ENCODE data around the gene TMF1.
A peak's percentile ranks its signal among the peaks of the same experiment; 100 is the strongest.

TMF1 gene

DNA sequence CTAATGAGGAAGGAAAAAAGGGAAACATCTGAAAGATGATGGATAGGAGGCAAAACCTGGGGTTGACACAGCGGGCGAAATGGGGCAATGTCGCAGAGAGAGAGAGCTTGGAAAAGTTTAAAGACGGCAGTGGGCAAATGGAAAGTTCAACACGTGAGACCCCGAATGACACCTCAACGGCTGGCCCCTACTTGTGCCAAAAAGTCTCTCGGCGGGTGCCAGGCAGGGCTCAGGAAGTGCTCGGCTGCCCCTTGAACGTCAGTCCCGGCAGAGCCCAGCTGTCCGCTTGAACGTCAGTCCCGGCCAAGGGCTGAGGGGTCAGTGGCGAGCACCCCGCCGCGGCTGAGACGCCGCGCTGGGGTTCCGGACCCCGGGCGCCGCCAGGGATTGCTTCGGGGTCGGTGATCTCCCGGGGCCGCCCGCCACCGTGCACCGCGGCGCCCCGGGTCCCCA lies 39.3 kb downstream of the TMF1 start:
- DNase-seq (ENCODE audit: low spot score) = peak; percentile 83
- no peak for TF ChIP-seq CTCF (IDR thresholded peaks at IDR 0.05; ENCODE audit: extremely low read depth, missing control alignments)

DNA sequence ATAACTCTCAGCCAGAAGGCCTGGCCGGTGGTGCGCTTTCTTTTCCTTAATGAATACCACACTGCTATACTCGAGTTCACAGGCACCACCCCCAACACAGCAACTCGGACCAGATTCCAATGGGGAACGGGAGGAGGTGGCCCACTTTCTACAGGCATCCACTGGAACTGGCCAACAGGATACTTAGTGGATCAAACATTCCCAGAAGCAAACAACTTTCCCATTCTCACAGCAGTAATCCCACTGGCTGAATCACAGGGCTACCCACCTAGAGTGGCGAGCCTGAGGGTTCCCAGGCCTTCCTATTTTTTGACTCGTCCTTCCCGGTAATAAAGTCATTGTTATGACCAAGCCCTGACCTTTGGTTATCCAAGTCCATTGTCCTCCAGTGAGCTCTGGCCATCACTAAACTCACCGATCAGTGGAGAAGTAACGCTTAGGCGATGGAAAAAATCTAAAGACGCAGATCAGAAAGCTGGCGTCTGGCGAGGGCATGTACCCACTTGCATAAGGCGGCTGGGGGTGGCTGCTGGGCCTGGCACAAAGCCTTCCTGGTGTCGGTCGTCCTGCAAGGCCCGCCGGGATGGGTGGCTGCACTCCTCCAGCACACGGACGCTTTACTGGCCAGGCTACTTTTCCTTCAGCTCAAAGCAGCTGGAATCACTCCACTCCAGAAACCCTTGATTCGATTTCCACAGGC lies 39.9 kb downstream of the TMF1 start:
- DNase-seq (ENCODE audit: low spot score) = no peak
- no peak for TF ChIP-seq CTCF (IDR thresholded peaks at IDR 0.05; ENCODE audit: extremely low read depth, missing control alignments)

- no peak for TF ChIP-seq CTCF (IDR thresholded peaks at IDR 0.05; ENCODE audit: extremely low read depth, missing control alignments)
- DNase-seq (ENCODE audit: low spot score) = no peak
These were observed 40.9 kb downstream of the TMF1 start for GRCh38 chr3:69011096-69011730.

GRCh38 chr3:69009559-69010410 lies 42.3 kb downstream of the TMF1 start:
- TF ChIP-seq CTCF (IDR thresholded peaks at IDR 0.05; ENCODE audit: extremely low read depth, missing control alignments) = no peak
- DNase-seq (ENCODE audit: low spot score) = no peak

- TF ChIP-seq CTCF (IDR thresholded peaks at IDR 0.05; ENCODE audit: extremely low read depth, missing control alignments) = no peak
- no peak for DNase-seq (ENCODE audit: low spot score)
These were observed 43.2 kb downstream of the TMF1 start for GRCh38 chr3:69008980-69009379.

DNA sequence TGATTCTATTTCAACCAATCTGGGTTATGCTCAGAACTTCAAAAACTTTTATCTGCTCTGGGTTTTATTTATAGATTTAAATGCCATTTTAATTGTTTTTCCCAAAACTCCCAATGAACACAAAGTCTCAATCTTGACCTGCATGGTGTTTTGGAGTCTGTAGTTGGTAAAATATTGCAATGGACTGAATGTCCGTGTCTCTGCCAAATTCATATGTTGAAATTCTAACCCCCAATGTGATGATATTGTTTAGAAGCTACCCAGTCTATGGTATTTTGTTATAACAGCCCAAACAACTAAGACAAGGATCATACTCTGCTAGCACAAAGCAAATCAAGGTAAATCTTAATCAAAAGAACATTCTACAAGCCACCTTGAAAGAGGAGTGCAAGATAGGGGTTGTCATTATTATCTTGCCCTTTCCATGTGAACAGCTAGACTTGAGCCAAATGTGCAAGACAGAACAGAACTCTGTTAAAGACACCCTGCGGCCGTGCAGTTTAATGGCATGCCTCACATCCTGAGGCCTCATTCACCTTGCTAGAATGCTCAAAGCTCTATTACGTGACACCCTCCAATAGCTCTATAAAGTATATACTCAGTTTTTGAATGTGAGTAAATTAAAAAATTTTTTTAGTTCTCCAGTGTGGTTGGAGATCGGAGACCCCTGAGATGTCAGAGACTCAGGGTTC lies 46.2 kb downstream of the TMF1 start:
- DNase-seq (ENCODE audit: low spot score) = no peak
- TF ChIP-seq CTCF (IDR thresholded peaks at IDR 0.05; ENCODE audit: extremely low read depth, missing control alignments) = no peak

Measured in GM20000 (cell line).